HG03064 (cell line): ENCODE measurements around the gene PLIN1.

ENCODE experiments used
- ATAC-seq: cut with Tn5 transposase; IDR thresholded peaks from one replicate; pipeline ENCODE4 v1.9.1; 2021; ENCODE audit warnings: low read depth; ENCODE audit not compliant: unreplicated experiment

PLIN1 gene

DNA sequence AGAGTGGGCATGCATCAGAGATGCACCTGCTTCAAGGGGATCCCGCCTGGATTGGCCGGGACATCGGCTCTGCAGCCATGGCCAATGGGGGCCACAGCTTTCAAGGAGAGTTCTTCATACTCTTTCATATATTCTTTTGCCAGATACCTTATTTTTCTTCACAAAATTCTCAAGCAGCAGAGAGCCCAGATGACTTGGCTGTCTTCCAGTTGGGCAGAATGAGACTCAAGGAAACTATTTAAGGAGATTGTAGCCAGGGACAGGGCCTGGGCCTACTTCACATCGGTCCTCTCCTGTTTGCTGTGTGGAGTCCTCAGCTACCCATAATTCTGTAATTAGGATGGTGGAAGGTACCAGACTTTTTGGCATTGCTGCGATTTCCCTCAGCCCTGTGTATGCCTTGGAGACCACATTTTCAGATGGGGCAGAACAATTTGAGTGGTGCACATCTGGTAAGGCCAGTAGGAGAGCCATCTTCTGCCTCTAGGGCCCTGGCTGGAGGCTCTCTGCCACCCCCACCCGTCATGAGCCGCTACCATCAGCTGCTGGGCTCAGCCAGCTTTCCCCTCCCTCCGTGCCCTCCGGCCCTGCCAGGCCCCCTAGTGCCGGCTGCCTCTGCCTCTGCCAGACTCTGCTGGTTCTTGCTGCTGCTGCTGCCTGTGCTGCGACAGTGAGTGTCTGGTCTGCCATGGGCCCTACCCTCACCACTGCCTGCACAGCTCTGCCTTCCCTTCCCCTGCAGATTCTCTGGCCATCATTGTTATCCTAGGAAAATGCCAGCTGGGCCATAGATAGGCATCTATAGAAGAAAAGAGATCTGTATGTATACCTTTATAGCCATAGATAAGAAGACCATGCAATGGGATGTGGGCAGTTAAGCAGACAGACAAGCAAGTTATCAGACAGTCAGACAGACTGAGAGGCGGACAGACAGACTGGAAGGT lies 6.7 kb downstream of the PLIN1 start:
- no peak for ATAC-seq

DNA sequence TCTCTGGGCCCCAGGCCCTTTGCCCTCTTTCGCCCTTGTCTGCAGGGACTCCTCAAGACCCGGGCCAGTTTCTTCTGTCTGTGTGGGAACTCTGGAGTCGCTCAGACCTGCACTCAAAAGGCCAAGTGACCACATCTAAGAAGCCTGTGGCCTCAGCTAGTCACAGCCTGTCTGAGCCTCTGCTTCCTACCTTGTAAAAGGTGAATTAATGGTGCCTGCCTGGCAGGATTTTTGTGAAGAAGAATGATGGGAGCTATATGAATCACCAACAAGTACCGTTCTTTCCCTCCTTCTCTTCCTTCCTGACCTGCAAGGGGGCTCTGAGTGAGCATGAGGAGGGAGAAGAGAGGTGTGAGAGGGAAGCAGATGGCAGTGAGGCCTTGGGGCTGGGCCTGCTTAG lies 7.5 kb downstream of the PLIN1 start:
- ATAC-seq = no peak

GRCh38 chr15:89670971-89671560 lies 8.1 kb downstream of the PLIN1 start:
- no peak for ATAC-seq

GRCh38 chr15:89669941-89670340 lies 9.2 kb downstream of the PLIN1 start:
- no peak for ATAC-seq

- ATAC-seq = no peak
These were observed 9.8 kb downstream of the PLIN1 start for GRCh38 chr15:89669309-89669865.

- ATAC-seq = no peak
These were observed 11.0 kb downstream of the PLIN1 start for GRCh38 chr15:89668171-89668570.

DNA sequence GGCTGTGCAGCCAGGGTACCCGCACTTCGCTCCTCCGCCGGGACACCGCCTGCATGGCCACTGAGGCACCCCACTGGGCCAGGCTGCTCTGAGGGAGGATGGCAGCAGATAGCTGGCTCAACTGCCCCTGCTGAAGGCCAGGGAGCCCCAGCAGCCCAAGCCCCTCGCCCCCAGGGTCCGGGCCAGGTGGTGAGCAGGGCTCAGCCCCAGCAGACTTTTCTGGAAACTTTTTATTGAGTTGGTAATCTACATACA lies 11.5 kb downstream of the PLIN1 start:
- no peak for ATAC-seq

DNA sequence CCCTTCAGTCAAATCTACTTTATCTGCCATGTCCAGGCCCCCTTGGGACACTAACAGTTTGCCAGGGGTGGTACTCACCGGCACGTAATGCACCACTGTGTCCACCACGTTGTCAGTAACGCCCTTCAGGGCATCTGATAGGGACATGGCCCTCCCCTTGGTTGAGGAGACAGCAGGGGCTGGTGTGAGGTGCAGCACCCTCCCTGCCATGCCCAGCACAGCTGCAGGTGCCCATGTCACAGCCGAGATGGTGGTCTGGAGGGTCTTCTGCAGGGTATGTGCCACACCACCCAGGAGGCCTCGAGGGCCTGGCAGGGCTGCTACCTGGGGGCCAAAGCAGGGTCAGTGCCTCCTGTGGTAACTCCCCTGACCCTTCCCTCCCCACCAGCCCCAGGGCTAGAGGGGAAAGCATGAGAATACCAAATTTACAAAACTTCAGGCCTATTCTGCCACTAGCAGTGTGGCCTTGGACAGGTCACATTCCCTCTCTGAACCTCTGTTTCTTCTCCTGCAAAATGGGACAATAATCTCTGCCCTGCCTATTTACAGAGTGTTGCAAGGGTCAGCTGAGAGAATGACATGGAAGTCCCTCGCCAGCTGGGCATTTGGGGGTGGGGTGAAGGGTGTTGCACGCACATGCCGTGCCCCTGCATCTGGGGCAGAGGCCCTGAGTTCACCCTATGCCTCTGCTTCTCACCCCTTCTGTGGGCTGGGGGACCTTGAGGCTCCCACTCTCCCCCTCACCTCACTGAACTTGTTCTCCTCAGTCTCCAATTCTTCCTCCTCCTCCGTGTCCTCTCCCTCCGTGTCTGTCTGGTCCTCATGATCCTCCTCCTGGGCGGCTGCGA lies 12.1 kb downstream of the PLIN1 start:
- no peak for ATAC-seq

GRCh38 chr15:89666184-89666857 lies 12.8 kb downstream of the PLIN1 start:
- ATAC-seq = no peak

GRCh38 chr15:89665449-89666181 lies 13.6 kb downstream of the PLIN1 start:
- ATAC-seq = no peak

DNA sequence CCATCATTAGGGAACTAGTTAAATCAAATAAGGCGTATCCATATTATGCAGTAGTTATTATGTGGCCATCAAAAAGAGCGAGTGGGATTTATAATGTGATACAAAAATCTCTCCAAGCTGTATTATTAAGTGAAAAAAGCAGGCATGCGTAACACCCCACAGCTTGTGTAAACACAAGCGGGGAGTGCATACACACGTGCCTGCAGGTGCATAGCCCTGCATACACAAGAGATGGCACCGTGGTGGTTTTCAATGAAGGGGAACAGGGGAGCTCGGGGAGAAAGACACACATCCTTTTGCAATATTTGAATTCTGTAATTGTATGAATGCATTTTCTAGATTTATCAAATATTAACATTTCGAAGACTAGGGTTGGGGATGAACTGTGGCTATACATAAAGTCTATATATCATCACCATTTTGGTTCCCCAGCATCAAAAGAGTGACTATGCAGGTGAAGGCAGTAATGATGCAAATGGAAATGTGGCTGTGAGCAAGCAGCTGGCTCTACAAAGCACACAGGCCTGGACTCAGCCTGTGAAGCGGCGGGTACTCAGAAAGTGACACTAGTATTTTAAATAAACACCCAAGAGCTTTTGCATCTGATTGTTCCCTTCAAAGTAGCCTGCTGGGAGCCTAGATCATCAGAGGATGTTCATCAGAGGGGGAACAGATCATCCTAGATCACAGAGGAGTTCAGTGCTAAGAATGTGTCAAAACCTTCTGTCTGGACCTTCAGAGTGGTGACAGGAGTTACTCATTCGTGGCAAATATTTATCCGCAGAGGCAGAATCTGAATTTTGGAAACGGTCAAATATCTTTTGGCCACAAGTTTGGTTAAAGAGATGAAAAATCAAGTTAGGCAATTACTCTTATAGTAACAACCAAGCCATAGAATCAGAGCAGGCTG lies 14.5 kb downstream of the PLIN1 start:
- no peak for ATAC-seq

GRCh38 chr15:89662893-89663626 lies 16.1 kb downstream of the PLIN1 start:
- ATAC-seq = no peak

- ATAC-seq = no peak
These were observed 18.6 kb downstream of the PLIN1 start for GRCh38 chr15:89660556-89660955.

DNA sequence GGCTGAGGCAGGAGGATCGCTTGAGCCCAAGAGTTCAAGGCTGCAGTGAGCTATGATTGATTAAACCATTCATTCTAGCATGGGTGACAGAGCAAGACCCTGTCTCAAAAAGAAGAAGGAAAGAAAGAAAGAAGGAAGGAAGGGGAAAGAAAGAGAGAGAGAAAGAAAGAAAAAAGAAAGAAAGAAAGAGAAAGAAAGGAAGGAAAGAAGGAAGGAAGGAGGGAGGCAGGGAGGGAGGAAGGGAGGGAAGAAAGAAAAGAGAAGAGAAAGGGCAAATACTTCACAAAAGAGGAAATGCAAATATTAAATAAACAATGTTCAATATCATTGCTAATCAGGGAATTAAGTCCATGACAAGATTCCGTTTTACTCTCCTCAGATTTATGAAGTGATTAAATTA lies 19.9 kb downstream of the PLIN1 start:
- no peak for ATAC-seq

GRCh38 chr15:89657686-89658200 lies 21.4 kb downstream of the PLIN1 start:
- no peak for ATAC-seq

- no peak for ATAC-seq
These were observed 22.9 kb downstream of the PLIN1 start for GRCh38 chr15:89656116-89656815.
